Breast epithelium (tissue), 4 donors: Measurements from ENCODE around the gene FNDC3B. TPM values are rescaled to one million over a fixed set of nuclear protein-coding genes. Genes with fewer than 3 reads are reported as not detected.
"Not testable (repeated sequence)": the region's sequence is repeated elsewhere in the genome, so short reads cannot be mapped to it uniquely, and the experiment has no call there.

Experiments
- DNase-seq, 2 donors: peaks; one replicate each; pipeline ENCODE4 v3.0.0-alpha.2; 2019; ENCODE audit warnings: low spot score in 2 of 2
- H3K27ac ChIP-seq, 2 donors: fragments of 200-600 bp; sonication (generic) in 1 of 2; one replicate each; pipeline ENCODE4 v1.5.1; 2016 to 2019; ENCODE audit warnings: mild to moderate bottlenecking in 1 of 2
- H3K27me3 ChIP-seq, 2 donors: fragments of 200-600 bp; sonication (generic) in 1 of 2; one replicate each; pipeline versions ENCODE4 v1.5.1 to v1.6.0; 2017 to 2019; ENCODE audit warnings: control low read depth in 1 of 2, mild to moderate bottlenecking in 1 of 2
- H3K36me3 ChIP-seq: fragments of 200-600 bp; one replicate; pipeline ENCODE4 v1.5.1; 2019
- H3K4me1 ChIP-seq, 2 donors: fragments of 200-600 bp; sonication (generic); one replicate each; pipeline ENCODE4 v1.5.1; 2016 to 2019; ENCODE audit warnings: control low read depth in 1 of 2
- H3K4me3 ChIP-seq, 3 donors: fragments of 200-600 bp; sonication (generic); 1 replicate in 2 of 3; 2 replicates in 1 of 3; pipeline ENCODE4 v1.5.1; 2016 to 2019; ENCODE audit warnings: mild to moderate bottlenecking in 3 of 3, moderate library complexity in 2 of 3
- H3K9me3 ChIP-seq, 2 donors: fragments of 200-600 bp; sonication (generic) in 1 of 2; one replicate each; pipeline ENCODE4 v1.5.1; 2016 to 2019; ENCODE audit warnings: control low read depth in 1 of 2
- CTCF ChIP-seq, 3 donors: fragments of 450-650 bp; IDR thresholded peaks; one replicate each; pipeline ENCODE4 v1.5.1; 2016 to 2017; ENCODE audit warnings: antibody characterized with exemption in 3 of 3, mild to moderate bottlenecking in 3 of 3, moderate library complexity in 3 of 3
- POLR2A ChIP-seq: fragments of 450-650 bp; IDR thresholded peaks from one replicate; pipeline ENCODE4 v1.6.1; 2016; ENCODE audit warnings: antibody characterized with exemption, mild to moderate bottlenecking, moderate library complexity
- POLR2AphosphoS5 ChIP-seq, 3 donors: sonication (generic); formaldehyde crosslinking; IDR thresholded peaks; one replicate each; pipeline ENCODE4 v1.6.1; 2017; ENCODE audit warnings: antibody characterized with exemption in 3 of 3
- intact Hi-C: fragments of 100-400 bp; cut with DNase I; formaldehyde crosslinking; loops from one replicate; pipeline ENCODE4 v1.15.1; 2023; ENCODE audit warnings: low total_unique reads
- total RNA-seq, 3 donors: library from RNA; depleted of rRNA; stranded (reverse); fragments of >200 nt; gene quantifications; one replicate each; pipeline ENCODE4 v1.1.0, GENCODE V29; 2016

Gene FNDC3B
- total RNA-seq, 3 donors from 2014 or later = 131 to 172 (median 149) TPM

GRCh38 chr3:172359996-172360395 is 320.6 kb downstream of the FNDC3B start:
- TF ChIP-seq CTCF (IDR thresholded peaks at IDR 0.05) = no peak
- no peak for TF ChIP-seq POLR2AphosphoS5 (IDR thresholded peaks at IDR 0.05)
- TF ChIP-seq POLR2A = no peak

DNA sequence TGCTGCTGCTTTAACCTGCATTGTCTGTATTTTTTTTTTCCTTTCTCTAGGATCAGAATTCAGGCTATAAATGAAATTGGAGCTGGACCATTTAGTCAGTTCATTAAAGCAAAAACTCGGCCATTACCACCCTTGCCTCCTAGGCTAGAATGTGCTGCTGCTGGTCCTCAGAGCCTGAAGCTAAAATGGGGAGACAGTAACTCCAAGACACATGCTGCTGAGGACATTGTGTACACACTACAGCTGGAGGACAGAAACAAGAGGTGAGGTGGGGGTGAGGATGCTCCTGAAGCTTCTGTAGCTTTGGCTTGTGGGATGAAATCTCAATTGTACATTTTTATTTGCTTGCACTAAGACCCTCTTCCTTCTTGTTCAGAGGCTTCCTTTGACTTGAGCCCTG is 323.2 kb downstream of the FNDC3B start:
- DNase-seq = no peak
- TF ChIP-seq POLR2A (no peak), POLR2AphosphoS5 (IDR thresholded peaks at IDR 0.05) (no peak), CTCF (IDR thresholded peaks at IDR 0.05) (no peak)
- Histone ChIP-seq H3K4me1 (no peaks in the 10 kb centered on the region), H3K36me3 (peaks cover 5% of the 10 kb centered on the region), H3K27ac (no peak overlapping the region), H3K9me3 (no peaks in the 10 kb centered on the region), H3K27me3 (no peaks in the 10 kb centered on the region), H3K4me3 (no peak overlapping the region)
- intact Hi-C loops = no loop called here

More at GRCh38 chr3:172359996-172360395, 320.6 kb downstream of the FNDC3B start:
- no peaks in the 10 kb centered on the region for H3K27me3 ChIP-seq
- peaks cover 5% of the 10 kb centered on the region for H3K36me3 ChIP-seq
- DNase-seq = no peak
- H3K9me3 ChIP-seq = no peaks in the 10 kb centered on the region
- no peak overlapping the region for H3K27ac ChIP-seq
- intact Hi-C loops = no loop called here
- H3K4me3 ChIP-seq = no peak overlapping the region
- H3K4me1 ChIP-seq = no peaks in the 10 kb centered on the region

DNA sequence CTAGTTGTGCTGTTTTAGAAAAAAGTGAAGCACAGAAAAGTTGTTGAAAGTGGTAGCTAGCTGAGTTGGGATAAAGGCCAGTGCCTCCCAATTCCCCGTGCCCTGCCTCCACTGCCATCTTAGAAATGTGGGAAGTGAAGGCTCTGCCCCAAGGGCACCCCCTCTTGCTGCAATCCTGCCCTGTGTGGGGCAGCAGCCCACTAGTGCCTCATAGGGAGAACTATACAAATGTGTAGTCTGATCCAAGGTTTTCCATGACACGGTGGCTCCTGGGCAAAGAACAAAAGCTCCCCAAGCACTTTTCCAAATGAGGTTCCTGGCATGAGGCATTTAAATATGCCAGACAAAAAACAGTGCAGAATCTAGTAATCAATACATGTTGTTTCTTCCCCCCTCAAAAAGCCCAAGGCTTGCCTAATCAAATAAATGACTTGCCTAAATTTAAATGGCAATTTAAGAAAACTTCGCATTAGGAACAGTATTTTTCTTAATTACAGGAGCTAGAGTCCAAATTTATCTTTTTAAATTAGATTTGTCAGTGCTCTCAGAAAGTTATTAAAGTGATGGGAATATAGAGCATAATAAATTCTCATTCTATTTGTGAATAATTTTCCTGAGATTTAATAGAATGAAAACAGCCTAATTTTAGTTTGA is 325.1 kb downstream of the FNDC3B start:
- no peaks in the 10 kb centered on the region for H3K9me3 ChIP-seq
- intact Hi-C loops = no loop called here
- H3K4me1 ChIP-seq = no peaks in the 10 kb centered on the region
- H3K36me3 ChIP-seq = peaks cover 5% of the 10 kb centered on the region
- no peaks in the 10 kb centered on the region for H3K27me3 ChIP-seq
- H3K27ac ChIP-seq = no peak overlapping the region
- H3K4me3 ChIP-seq = no peak overlapping the region
- no peak for TF ChIP-seq CTCF (IDR thresholded peaks at IDR 0.05)
- TF ChIP-seq POLR2AphosphoS5 (IDR thresholded peaks at IDR 0.05) = no peak
- TF ChIP-seq POLR2A = no peak
- no peak for DNase-seq

DNA sequence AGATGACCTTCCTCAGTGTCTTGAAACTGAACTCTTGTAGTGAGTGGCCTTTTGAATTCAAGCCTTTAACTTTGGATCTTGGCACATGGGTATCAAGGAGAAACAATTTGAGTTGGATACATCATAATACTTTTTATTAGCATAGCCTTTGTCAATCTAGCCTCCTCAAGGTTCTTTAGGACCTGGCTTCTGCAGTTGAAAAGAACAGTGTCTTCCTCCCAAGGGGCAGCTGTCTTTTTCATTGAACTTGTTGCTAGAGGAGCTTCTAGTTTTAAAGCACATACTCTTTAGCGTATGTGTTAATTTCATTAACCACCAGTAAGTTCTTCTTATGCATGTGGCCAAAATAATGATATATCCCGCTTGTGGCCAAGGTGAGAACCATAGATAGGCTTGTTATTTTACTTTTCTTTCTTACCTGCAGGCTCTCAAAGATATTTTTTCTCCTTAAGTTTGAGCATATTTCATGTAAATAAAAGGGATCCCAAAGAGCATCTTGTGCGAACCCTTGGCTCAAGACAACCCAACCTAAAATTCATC is 325.7 kb downstream of the FNDC3B start:
- Histone ChIP-seq H3K9me3 (no peaks in the 10 kb centered on the region), H3K4me1 (no peaks in the 10 kb centered on the region), H3K36me3 (peaks cover 5% of the 10 kb centered on the region), H3K4me3 (no peak overlapping the region), H3K27ac (no peak overlapping the region), H3K27me3 (no peaks in the 10 kb centered on the region)
- no peak for DNase-seq
- TF ChIP-seq CTCF (IDR thresholded peaks at IDR 0.05) = no peak
- no peak for TF ChIP-seq POLR2AphosphoS5 (IDR thresholded peaks at IDR 0.05)
- TF ChIP-seq POLR2A = no peak
- intact Hi-C loops = no loop called here

DNA sequence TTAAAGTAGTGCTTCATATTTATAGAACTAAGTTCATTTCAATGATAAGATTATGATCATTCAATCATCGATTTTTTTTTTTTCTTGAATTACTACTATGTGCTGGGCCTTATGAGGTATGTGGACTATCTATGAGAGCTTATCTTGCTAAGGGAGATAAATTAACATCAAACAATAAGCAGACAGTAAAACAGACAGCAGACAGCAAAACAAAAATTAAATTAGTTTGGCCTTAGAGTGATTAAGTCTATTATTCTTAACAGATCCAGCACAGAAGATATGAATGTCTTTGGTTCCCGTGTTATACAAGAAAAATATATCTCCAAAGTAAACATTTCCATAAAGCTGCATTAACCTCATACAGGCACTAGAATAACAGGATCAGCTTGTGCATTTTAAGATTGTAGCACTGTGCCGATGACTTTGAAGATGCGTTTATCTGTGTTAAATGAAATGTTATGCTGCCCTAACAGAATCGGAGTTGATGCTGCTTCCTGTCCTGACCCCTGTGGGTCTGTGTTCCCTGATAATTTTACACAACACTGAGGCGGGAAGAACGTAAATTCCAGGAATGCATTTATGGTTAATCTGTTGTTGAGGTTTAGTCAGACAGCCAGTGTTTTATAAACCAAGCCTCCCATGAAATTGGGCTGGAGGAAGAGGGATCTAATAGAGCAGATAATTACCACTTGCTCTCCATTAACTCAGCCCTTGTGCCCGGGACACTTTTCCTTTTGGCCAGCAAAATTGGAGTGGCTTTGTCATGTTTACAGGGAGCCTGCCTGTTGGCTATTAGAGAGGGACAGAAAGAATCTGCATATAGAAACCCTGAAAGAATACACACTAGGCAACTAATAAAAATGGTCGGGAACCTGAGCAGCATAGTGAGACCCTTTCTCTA is 328.1 kb downstream of the FNDC3B start:
- intact Hi-C loops = no loop called here
- no peak for TF ChIP-seq POLR2A
- no peak for TF ChIP-seq CTCF (IDR thresholded peaks at IDR 0.05)
- TF ChIP-seq POLR2AphosphoS5 (IDR thresholded peaks at IDR 0.05) = no peak
- Histone ChIP-seq H3K36me3 (peaks cover 5% of the 10 kb centered on the region), H3K4me1 (no peaks in the 10 kb centered on the region), H3K27me3 (no peaks in the 10 kb centered on the region), H3K27ac (no peak overlapping the region), H3K4me3 (no peak overlapping the region), H3K9me3 (no peaks in the 10 kb centered on the region)
- no peak for DNase-seq

DNA sequence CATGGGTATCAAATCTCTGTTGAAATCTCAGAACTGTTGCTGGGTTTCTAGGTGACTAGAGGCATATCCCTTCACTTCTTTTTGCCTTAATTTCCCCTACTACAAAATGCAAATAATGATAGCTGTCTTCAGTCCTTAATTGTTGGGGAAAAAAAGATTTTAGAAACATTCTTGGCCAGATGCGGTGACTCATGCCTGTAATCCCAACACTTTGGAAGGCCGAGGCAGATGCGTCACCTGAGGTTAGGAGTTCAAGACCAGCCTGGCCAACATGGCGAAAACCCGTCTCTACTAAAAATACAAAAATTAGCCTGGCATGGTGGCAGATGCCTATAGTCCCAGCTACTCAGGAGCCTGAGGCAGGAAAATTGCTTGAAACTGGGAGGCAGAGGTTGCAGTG is 329.2 kb downstream of the FNDC3B start:
- DNase-seq, H3K4me3 ChIP-seq, H3K9me3 ChIP-seq, intact Hi-C loops, H3K27ac ChIP-seq, H3K36me3 ChIP-seq, H3K27me3 ChIP-seq, H3K4me1 ChIP-seq: not testable (repeated sequence)
